Muscle of arm (tissue), 12 donors: ENCODE measurements around the gene KIF5C. TPM values are rescaled to one million over a fixed set of nuclear protein-coding genes. Genes with fewer than 3 reads are reported as not detected.
"Not testable (repeated sequence)": the region's sequence is repeated elsewhere in the genome, so short reads cannot be mapped to it uniquely, and the experiment has no call there.

ENCODE experiments used
- DNase-seq: peaks from one replicate; pipeline ENCODE4 v3.0.0-alpha.2; 2013
- polyA plus RNA-seq, 12 donors: library from polyadenylated mRNA; unstranded; fragments of 120-200 nt; gene quantifications; one replicate each; pipeline ENCODE4 v1.2.1, GENCODE V29; 2013; ENCODE audit not compliant: insufficient read length in 12 of 12

The KIF5C gene
- polyA plus RNA-seq, 12 donors = 1.4 to 32.2 (median 2.1) TPM; not detected in 1

DNA sequence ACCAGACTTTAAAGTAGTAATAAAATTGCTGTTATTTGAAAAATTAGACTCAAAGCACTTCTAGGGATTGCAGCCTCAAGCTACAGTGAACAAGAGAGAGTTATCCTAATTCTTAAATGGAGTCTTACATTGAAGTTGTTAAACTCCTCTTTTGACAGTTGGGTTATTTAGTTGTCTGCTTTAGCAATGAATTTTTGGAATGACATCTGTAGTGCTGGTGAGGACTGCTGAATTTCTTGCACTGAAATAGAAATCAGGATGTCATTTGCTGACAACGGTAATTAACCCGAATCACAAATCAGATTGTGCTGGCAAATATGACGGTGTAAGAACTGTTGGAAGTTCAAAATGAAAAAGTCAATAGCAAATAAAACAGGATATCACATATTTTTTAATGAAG, 85.5 kb downstream of the KIF5C start:
- DNase-seq = no peak

DNA sequence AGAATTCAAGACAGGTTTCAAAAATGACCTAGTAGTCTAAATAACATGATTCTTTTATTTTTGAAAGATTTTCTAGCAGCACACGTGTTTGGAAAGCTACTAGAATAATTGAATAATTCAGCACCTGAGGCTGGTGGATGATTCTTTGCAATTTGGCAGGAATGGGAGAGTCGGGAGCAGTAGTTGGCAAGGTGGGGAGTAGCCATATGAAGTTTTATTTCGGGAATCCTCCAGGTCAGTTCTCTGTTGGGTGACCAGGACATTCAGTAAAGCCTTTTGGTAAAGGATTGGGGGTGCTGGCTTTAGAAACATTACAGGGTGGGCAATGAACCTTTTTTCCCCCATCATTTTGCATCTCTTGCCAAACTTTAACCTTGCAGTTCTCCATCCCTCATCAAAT, 88.4 kb downstream of the KIF5C start:
- no peak for DNase-seq

- DNase-seq = no peak
Observed at GRCh38 chr2:148965623-148966437, 90.8 kb downstream of the KIF5C start.

DNA sequence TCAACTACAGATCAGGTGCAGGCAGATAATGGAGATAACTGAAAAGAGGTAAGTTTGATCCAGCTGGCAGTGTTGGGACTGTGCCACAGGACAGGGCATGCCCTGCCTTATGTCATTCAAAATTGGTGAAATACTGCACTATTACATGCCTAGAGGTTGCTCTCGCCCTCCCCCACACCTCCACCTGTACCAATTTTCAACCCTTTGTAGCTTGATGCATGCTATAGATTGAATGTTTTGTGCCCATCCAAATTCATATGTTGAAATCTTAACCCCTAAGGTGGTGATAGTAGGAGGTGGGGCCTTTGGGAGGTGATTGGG, 91.4 kb downstream of the KIF5C start:
- DNase-seq = no peak

DNA sequence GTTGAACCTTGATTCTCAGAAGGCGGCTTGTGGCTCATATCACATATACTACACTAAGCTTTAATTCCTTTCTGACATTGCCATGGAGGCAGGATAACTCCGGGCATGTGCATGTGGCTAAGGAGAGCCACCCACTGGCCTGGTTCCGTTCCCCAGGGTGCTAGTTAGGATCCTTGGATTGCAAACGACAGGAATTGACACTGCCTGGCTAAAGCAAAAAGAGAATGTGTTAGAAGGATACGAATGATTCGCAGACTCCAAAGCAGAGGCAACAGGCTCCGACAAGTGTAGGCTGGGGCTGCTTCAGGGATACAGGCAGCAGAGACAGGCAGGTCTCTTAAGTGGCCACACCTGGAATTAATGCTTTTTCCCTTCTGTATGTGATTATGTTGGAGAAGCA, 92.0 kb downstream of the KIF5C start:
- DNase-seq = no peak

DNA sequence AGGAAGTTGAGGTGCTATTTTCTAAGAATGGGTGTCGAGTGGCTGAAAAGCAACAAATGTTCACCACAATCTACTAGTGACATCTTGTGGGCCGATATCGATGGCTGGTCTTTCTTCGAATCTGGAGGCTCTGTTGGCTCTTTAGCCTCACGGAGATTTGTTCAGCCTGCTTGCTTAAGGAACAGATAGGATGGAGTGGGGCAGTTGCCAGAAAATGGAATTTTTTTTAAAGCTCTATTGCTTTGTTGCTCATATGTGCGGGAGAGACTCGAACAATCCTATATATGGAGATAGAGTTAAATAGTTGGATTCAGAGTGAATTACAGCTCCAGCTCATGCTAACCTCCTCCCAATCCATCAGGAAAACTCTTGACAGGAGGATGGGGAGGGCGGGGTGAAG, 92.6 kb downstream of the KIF5C start:
- DNase-seq = peak; percentile 21

GRCh38 chr2:148968301-148968700, 93.3 kb downstream of the KIF5C start:
- DNase-seq = no peak

DNA sequence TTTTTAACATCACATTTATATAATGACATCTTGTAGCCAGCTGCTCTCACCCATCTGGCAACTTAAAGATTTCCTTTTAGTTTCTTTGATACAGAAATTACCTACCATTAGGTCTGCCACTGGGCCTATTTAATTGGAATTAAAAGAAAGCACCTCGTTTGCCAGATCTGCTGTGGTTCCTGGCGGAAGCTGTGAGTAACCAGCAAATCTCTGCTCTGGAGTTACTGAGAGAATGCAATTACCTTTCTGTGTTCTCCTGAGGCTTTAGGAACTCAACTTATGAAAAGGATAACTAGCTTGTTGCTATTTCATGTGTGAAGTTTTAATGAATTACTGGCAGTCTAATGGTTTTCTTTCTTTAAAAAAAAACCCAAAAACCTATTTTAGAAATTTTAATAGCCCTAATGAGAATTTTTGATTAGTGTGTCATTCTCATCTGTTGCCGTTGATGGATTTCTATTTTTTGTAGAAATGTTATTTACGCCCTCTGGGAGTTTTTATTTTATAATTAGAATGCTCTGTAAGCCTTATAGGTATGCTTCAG, 93.8 kb downstream of the KIF5C start:
- DNase-seq = no peak

GRCh38 chr2:148969659-148970061, 94.6 kb downstream of the KIF5C start:
- no peak for DNase-seq

DNA sequence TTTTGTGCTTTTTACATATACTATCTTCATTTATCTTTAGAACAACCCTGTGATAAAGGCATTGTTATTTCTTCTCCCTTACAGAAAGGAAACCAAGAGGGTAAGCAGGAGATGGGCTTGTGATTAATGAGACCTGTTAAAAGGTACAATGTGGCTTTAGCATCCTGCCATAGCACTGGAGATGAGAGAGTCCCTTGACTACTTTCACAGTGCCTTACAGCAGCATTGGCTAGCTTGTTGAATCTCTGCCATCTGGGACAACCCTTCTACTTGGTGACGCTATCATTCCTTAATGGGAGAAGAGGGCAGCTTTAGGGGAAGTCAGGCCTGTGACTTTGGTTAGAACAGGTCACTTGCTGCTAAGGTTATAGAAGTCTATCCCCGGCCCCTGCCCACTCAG, 95.4 kb downstream of the KIF5C start:
- no peak for DNase-seq

DNA sequence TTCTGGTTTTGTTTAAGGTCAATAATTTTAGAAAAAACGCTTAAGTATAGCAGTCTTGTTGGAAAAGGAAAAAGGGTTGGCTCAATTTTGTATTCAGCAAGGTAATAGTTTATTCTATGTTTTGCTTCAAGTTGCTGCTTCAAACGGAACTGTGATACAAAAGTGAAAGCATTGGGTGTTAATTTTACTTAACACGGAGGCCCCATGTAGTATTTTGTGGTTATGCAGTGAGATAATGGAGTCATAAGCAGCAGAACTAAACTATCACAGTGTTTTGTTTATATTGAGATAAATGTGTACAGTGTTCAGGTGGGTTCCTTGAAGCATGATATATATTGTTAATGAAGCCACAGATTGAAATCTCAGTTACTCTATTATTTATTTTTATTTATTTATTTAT, 96.5 kb downstream of the KIF5C start:
- no peak for DNase-seq

DNA sequence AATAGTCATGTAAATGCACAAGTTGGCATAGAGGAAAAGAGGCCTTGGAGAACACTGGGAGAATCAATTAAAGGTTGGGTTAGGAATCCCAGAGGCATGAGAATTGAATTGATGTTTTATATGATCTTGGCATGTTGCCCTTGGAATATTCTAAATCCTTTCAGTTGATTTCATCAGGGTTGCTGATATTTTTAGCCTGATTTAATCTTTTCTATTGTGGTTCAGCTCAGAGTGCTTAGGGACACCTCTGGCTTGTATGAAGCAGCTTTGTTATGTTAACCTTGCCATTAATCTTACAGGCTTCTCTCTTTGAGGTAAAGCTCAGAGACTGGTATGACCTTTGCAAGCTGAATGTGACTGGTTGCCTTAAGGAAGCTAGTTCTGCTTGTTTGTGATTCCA, 99.1 kb downstream of the KIF5C start:
- no peak for DNase-seq

GRCh38 chr2:148978026-148978685, 103.1 kb downstream of the KIF5C start:
- no peak for DNase-seq

- DNase-seq = peak; percentile 48
Observed at GRCh38 chr2:148978706-148979105, 103.7 kb downstream of the KIF5C start.

GRCh38 chr2:148979164-148979918, 104.3 kb downstream of the KIF5C start:
- DNase-seq = no peak

GRCh38 chr2:148979919-148980277, 104.9 kb downstream of the KIF5C start:
- no peak for DNase-seq

- not testable (repeated sequence) for DNase-seq
Observed at GRCh38 chr2:148980496-148980895, 105.5 kb downstream of the KIF5C start.

GRCh38 chr2:148981324-148981723, 106.3 kb downstream of the KIF5C start:
- DNase-seq = no peak

DNA sequence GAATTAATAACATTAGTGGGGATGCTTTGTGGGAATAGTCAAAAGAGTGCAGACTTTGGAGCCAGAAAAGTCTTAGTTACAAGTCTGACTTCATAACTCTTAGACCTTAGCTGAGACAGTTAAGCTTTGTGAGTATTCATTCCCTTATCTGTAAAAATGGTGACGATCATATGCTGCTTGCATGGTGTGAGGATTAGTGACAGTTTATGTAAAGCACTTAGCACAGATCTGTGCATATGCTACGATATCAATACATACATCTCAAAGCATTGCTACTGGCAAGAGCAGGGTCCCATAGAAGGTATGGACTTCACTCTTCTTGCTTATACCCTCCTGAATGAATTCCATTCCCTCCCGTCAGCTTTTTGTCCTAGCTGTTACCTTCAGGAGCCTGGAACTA, 106.8 kb downstream of the KIF5C start:
- no peak for DNase-seq

- DNase-seq = no peak
Observed at GRCh38 chr2:148982282-148982681, 107.3 kb downstream of the KIF5C start.

DNA sequence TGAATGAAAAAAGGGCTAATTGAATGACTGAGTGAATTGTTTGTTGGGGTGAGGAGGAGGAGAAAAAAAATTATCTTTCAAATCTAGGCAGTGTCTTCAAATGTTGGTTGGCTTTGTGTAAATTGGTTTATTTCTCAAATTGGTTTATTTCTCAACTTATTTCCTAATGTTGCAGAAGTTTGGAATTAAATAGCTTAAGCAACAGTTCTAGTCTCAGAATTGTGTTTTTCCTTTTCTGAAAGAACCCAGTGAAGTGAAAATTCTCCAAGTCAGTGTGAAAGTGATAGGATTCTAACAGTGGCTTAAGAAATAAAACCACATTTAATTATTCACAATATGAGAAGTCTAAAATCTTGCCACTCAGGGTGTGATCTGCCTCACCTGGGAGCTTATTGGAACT, 108.9 kb downstream of the KIF5C start:
- no peak for DNase-seq

- DNase-seq = no peak
Observed at GRCh38 chr2:148984449-148984848, 109.4 kb downstream of the KIF5C start.

GRCh38 chr2:148987286-148987685, 112.3 kb downstream of the KIF5C start:
- DNase-seq = no peak
